ENCODE results near the gene TGM1. TPM values are rescaled to one million over a fixed set of nuclear protein-coding genes. Genes with fewer than 3 reads are reported as not detected.

The TGM1 gene
- total RNA-seq, 1 experiment from 2014 or later, result 3.2 TPM

- Histone ChIP-seq H2AFZ (ENCODE audit: low read length) (no peak overlapping the region), H3K27ac (ENCODE audit: low read length) (no peak overlapping the region), H3K36me3 (ENCODE audit: low read depth, low read length) (no peaks in the 10 kb centered on the region), H3K4me1 (ENCODE audit: insufficient read depth, low read length) (peaks cover 7% of the 10 kb centered on the region), H3K9me3 (ENCODE audit: low read length) (no peaks in the 10 kb centered on the region), H3K79me2 (ENCODE audit: low read length) (no peaks in the 10 kb centered on the region), H3K4me2 (ENCODE audit: low read length) (no peak overlapping the region), H3K9ac (ENCODE audit: low read length) (no peak overlapping the region), H3K4me3 (ENCODE audit: low read length) (no peak overlapping the region), H3F3A (ENCODE audit: low read length, unreplicated experiment) (no peaks in the 10 kb centered on the region), H4K20me1 (ENCODE audit: low read length) (no peaks in the 10 kb centered on the region), H3K27me3 (ENCODE audit: low read length) (no peaks in the 10 kb centered on the region), H3K9me2 (replicated peaks; ENCODE audit: low read length) (no peaks in the 10 kb centered on the region)
- intact Hi-C loops (cut with micrococcal nuclease), result no loop called here
- ChIA-PET POLR2A (ENCODE audit: unreplicated experiment) (no interaction called here), CTCF (no interaction called here)
- no peak for DNase-seq
- no peak for TF ChIP-seq EZH2 (IDR thresholded peaks at IDR 0.05; ENCODE audit: low read length, unreplicated experiment)
- no peak for TF ChIP-seq EZH2phosphoT487 (IDR thresholded peaks at IDR 0.05; ENCODE audit: borderline replicate concordance, low read length)
- no peak for TF ChIP-seq CTCF (conservative IDR thresholded peaks at IDR 0.05; ENCODE audit: low read depth, low read length)
- BruUV-seq (replicated peaks), result no TSS peak
- ATAC-seq, result no peak
These were observed 18.7 kb upstream of the TGM1 start for GRCh38 chr14:24281636-24282035.

- no peak overlapping the region for H2AFZ ChIP-seq (ENCODE audit: low read length)
- no peak overlapping the region for H3K4me3 ChIP-seq (ENCODE audit: low read length)
- no peaks in the 10 kb centered on the region for H3K36me3 ChIP-seq (ENCODE audit: low read depth, low read length)
- intact Hi-C loops (cut with micrococcal nuclease), result no loop called here
- no peaks in the 10 kb centered on the region for H3K27me3 ChIP-seq (ENCODE audit: low read length)
- no peaks in the 10 kb centered on the region for H3F3A ChIP-seq (ENCODE audit: low read length, unreplicated experiment)
- H3K4me1 ChIP-seq (ENCODE audit: insufficient read depth, low read length), result peaks cover 7% of the 10 kb centered on the region
- no peaks in the 10 kb centered on the region for H4K20me1 ChIP-seq (ENCODE audit: low read length)
- ChIA-PET CTCF (no interaction called here), POLR2A (ENCODE audit: unreplicated experiment) (no interaction called here)
- no peaks in the 10 kb centered on the region for H3K79me2 ChIP-seq (ENCODE audit: low read length)
- no peak overlapping the region for H3K27ac ChIP-seq (ENCODE audit: low read length)
- no peaks in the 10 kb centered on the region for H3K9me3 ChIP-seq (ENCODE audit: low read length)
- H3K9ac ChIP-seq (ENCODE audit: low read length), result no peak overlapping the region
- BruUV-seq (replicated peaks), result no TSS peak
- TF ChIP-seq CTCF (conservative IDR thresholded peaks at IDR 0.05; ENCODE audit: low read depth, low read length) (no peak), EZH2 (IDR thresholded peaks at IDR 0.05; ENCODE audit: low read length, unreplicated experiment) (no peak), EZH2phosphoT487 (IDR thresholded peaks at IDR 0.05; ENCODE audit: borderline replicate concordance, low read length) (no peak)
- no peak for ATAC-seq
- no peak overlapping the region for H3K4me2 ChIP-seq (ENCODE audit: low read length)
- no peak for DNase-seq
- H3K9me2 ChIP-seq (replicated peaks; ENCODE audit: low read length), result no peaks in the 10 kb centered on the region
These were observed 18.0 kb upstream of the TGM1 start for GRCh38 chr14:24280797-24281460.
